GM12865 (cell line): ENCODE data around the gene SNCA.

ENCODE experiments used
- DNase-seq: peaks from one replicate; pipeline ENCODE4 v3.0.0; 2010; ENCODE audit warnings: low read depth
- H3K4me3 ChIP-seq: 2 replicates; pipeline ENCODE4 v1.5.1; 2011; ENCODE audit warnings: mild to moderate bottlenecking, low read depth, low read length, control low read depth
- TF ChIP-seq, protein P1 (sequence below): IDR thresholded peaks from 2 replicates; pipeline ENCODE4 v1.5.1; 2011; ENCODE audit warnings: low read length, control low read depth, low read depth, inconsistent platforms; ENCODE audit not compliant: insufficient read depth; ENCODE audit errors: missing control alignments

SNCA gene

DNA sequence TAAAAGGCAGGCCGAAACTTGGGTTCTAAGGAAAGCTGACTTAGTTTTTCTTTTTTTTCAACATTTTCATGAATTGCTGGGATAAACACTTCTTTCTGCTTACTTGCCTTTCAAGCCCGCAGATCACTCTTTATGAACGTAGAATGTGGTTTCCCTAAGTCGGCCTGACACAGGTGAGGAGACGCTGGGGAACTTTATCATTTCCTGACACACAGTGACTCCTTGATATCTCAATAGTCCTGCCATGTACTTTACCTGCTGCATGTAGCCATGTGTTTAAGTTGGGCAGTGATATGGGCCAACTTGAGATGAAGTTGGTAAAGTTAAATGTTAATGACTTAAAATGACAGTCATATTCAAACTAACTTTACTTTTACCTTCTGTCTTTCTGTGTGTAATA lies 26.6 kb upstream of the SNCA start:
- TF ChIP-seq, protein P1, sequence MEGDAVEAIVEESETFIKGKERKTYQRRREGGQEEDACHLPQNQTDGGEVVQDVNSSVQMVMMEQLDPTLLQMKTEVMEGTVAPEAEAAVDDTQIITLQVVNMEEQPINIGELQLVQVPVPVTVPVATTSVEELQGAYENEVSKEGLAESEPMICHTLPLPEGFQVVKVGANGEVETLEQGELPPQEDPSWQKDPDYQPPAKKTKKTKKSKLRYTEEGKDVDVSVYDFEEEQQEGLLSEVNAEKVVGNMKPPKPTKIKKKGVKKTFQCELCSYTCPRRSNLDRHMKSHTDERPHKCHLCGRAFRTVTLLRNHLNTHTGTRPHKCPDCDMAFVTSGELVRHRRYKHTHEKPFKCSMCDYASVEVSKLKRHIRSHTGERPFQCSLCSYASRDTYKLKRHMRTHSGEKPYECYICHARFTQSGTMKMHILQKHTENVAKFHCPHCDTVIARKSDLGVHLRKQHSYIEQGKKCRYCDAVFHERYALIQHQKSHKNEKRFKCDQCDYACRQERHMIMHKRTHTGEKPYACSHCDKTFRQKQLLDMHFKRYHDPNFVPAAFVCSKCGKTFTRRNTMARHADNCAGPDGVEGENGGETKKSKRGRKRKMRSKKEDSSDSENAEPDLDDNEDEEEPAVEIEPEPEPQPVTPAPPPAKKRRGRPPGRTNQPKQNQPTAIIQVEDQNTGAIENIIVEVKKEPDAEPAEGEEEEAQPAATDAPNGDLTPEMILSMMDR: no peak
- DNase-seq: no peak
- H3K4me3 ChIP-seq: no peak overlapping the region

DNA sequence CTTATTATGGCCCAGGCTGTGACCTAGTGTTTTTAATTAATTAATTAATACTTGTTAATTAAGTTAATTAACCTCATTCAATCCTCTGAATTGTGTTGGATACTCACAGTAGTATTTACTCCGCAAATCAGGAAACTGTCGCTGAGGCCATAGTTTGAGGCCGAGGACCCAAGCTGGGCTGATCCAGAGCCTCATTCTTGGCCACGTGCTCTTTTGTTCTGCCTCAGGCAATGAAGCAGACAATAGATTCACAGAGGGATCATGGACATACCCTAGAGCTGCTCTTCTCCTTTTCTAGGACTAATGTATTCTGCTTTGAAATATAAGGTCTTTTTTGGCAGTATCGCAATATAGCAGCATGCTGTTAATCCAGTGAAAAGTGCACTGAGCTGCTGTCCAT lies 24.0 kb upstream of the SNCA start:
- H3K4me3 ChIP-seq: no peak overlapping the region
- TF ChIP-seq, protein P1: no peak
- no peak for DNase-seq

GRCh38 chr4:89855236-89855635 lies 18.3 kb upstream of the SNCA start:
- DNase-seq: no peak
- TF ChIP-seq, protein P1: no peak
- H3K4me3 ChIP-seq: no peak overlapping the region

DNA sequence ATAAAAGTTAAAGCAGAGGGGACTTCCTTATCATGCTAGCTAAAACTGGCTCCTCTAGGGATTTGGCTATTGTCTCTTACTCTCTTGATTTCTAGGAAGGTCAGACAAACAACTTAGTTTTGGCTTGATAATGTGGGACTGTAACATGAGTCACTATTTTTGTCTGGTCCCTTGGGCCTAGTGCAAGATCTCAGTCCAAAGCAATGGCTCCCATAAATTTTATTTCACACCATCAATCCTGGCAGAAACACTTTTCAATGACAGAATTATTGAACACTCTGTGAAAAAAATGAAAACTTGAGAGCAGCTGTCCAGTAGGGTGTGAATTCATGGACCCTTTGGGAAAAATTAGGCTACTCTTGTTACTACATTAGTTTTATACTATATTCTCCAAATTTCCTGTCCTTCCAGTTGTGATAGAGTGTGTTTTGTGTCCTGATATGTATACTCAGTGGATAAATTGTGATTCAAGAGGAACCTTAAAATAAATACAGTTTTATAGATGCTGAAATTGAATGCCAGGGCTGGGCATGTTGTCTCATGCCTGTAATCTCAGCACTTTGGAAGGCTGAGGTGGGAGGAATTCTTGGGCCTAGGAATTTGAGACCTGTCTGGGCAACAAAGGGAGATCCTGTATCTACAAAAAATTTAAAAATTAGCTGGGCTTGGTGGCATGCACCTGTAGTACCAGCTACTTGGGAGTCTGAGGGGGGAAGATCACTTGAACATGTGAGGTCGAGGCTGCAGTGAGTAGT lies 10.8 kb upstream of the SNCA start:
- DNase-seq: no peak
- TF ChIP-seq, protein P1: no peak
- no peak overlapping the region for H3K4me3 ChIP-seq

- no peak overlapping the region for H3K4me3 ChIP-seq
- DNase-seq: no peak
- TF ChIP-seq, protein P1: no peak
These were observed 2.6 kb upstream of the SNCA start for GRCh38 chr4:89839558-89839957.

GRCh38 chr4:89837993-89838390 lies 1.0 kb upstream of the SNCA start:
- TF ChIP-seq, protein P1: no peak
- no peak overlapping the region for H3K4me3 ChIP-seq
- DNase-seq: no peak
